ENCODE data around the gene RAB3A. TPM values are rescaled to one million over a fixed set of nuclear protein-coding genes. Genes with fewer than 3 reads are reported as not detected.

RAB3A gene
- total RNA-seq, 1 donor from 2014 or later, result 3.1 TPM

DNA sequence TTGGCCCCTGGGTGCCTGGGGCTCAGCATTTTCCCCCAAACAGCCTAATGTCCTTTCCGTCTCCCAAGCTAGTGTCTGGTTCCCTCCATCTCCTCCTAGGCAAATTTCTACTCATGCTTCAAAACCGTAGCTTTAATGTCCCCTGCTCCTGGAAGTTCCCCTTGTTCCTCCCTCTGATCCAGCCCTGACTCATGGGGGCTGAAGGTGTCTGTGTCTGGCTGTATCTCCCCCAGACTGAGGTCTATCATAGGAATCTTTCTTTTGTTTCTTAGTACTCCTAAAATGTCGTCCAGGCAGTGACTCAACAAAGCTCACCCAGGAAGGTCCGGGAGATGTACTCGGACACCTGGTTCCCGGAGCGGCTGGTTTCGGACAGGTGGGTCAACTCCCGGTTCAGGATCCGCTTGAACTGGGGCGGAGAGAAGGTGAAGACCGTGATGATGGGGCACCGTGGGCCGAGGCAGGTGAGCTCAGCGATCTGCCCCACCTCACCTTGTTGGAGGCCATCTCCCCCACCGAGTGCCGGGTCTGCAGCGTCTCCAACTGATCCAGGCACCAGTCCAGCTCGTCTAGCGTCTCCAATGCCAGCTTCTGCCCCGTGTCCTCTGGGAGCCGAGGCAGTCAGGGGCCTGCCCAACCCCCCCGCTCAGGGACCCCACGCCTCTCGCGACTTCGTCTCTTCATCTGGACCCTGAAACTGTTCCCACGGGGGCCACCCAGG lies 16.2 kb upstream of the RAB3A start:
- no peak for DNase-seq (ENCODE audit: low spot score)
- Mint-ChIP-seq H3K4me1 (ENCODE audit: unreplicated experiment) (peaks cover 5% of the 10 kb centered on the region), H3K9me3 (ENCODE audit: unreplicated experiment) (no peaks in the 10 kb centered on the region), H3K27ac (ENCODE audit: unreplicated experiment) (no peak overlapping the region), H3K36me3 (ENCODE audit: low read depth, unreplicated experiment) (no peaks in the 10 kb centered on the region), H3K4me3 (ENCODE audit: unreplicated experiment) (peak overlapping the region; percentile 10), H3K27me3 (ENCODE audit: unreplicated experiment) (peaks cover 12% of the 10 kb centered on the region)
- TF ChIP-seq, protein P1, sequence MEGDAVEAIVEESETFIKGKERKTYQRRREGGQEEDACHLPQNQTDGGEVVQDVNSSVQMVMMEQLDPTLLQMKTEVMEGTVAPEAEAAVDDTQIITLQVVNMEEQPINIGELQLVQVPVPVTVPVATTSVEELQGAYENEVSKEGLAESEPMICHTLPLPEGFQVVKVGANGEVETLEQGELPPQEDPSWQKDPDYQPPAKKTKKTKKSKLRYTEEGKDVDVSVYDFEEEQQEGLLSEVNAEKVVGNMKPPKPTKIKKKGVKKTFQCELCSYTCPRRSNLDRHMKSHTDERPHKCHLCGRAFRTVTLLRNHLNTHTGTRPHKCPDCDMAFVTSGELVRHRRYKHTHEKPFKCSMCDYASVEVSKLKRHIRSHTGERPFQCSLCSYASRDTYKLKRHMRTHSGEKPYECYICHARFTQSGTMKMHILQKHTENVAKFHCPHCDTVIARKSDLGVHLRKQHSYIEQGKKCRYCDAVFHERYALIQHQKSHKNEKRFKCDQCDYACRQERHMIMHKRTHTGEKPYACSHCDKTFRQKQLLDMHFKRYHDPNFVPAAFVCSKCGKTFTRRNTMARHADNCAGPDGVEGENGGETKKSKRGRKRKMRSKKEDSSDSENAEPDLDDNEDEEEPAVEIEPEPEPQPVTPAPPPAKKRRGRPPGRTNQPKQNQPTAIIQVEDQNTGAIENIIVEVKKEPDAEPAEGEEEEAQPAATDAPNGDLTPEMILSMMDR (IDR thresholded peaks at IDR 0.05; ENCODE audit: unreplicated experiment), result no peak

- no peak for DNase-seq (ENCODE audit: low spot score)
- H3K4me1 Mint-ChIP-seq (ENCODE audit: unreplicated experiment), result no peaks in the 10 kb centered on the region
- H3K36me3 Mint-ChIP-seq (ENCODE audit: low read depth, unreplicated experiment), result no peaks in the 10 kb centered on the region
- H3K9me3 Mint-ChIP-seq (ENCODE audit: unreplicated experiment), result no peaks in the 10 kb centered on the region
- no peak overlapping the region for H3K4me3 Mint-ChIP-seq (ENCODE audit: unreplicated experiment)
- peaks cover 12% of the 10 kb centered on the region for H3K27me3 Mint-ChIP-seq (ENCODE audit: unreplicated experiment)
- H3K27ac Mint-ChIP-seq (ENCODE audit: unreplicated experiment), result no peak overlapping the region
- TF ChIP-seq, protein P1 (IDR thresholded peaks at IDR 0.05; ENCODE audit: unreplicated experiment), result no peak
These were observed 14.8 kb upstream of the RAB3A start for GRCh38 chr19:18218600-18218999.

DNA sequence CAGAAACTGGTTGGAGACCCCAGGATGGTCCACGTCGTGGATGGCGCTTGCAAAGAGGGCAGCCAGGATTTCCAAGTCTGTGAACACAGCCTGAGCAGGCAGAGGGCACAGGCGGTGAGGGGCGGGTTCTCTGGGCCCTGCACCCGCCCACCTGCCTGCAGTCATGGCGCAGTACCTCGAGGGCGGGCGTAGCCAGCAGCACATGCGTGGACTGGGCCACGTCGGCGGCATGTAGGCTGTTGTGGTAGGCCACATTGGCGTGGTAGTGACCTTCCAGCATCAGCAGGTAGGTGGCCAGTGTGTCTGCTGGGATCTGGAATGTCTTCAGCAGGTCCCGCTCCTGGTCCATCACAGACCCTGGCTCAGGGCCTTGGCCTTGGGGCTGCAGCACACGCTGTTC lies 14.3 kb upstream of the RAB3A start:
- Mint-ChIP-seq H3K27me3 (ENCODE audit: unreplicated experiment) (peaks cover 10% of the 10 kb centered on the region), H3K36me3 (ENCODE audit: low read depth, unreplicated experiment) (no peaks in the 10 kb centered on the region), H3K27ac (ENCODE audit: unreplicated experiment) (no peak overlapping the region), H3K4me1 (ENCODE audit: unreplicated experiment) (no peaks in the 10 kb centered on the region), H3K9me3 (ENCODE audit: unreplicated experiment) (no peaks in the 10 kb centered on the region), H3K4me3 (ENCODE audit: unreplicated experiment) (no peak overlapping the region)
- no peak for DNase-seq (ENCODE audit: low spot score)
- TF ChIP-seq, protein P1 (IDR thresholded peaks at IDR 0.05; ENCODE audit: unreplicated experiment), result no peak

DNA sequence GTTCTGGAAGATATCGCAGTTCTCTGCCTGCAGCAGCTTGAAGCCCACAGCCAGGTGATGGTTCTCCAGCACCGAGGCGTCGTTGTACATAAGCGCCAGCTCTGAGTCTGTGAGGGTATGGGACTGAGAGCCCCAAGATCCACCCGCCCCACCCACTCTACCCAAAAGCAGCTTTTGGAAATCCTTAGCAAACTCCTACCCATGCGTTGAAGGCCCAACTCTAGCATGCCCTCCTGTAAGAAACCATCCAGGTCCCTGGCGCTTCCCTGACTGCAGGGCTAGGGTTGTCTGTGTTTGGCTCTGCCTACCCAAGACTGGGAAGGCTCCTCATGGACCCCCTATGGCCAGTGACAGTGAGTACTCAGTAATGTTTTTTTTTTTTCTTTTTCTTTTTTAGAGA lies 12.9 kb upstream of the RAB3A start:
- no peaks in the 10 kb centered on the region for H3K36me3 Mint-ChIP-seq (ENCODE audit: low read depth, unreplicated experiment)
- H3K9me3 Mint-ChIP-seq (ENCODE audit: unreplicated experiment), result no peaks in the 10 kb centered on the region
- H3K27me3 Mint-ChIP-seq (ENCODE audit: unreplicated experiment), result peaks cover 11% of the 10 kb centered on the region
- no peak overlapping the region for H3K27ac Mint-ChIP-seq (ENCODE audit: unreplicated experiment)
- no peak overlapping the region for H3K4me3 Mint-ChIP-seq (ENCODE audit: unreplicated experiment)
- TF ChIP-seq, protein P1 (IDR thresholded peaks at IDR 0.05; ENCODE audit: unreplicated experiment), result no peak
- H3K4me1 Mint-ChIP-seq (ENCODE audit: unreplicated experiment), result no peaks in the 10 kb centered on the region
- no peak for DNase-seq (ENCODE audit: low spot score)

DNA sequence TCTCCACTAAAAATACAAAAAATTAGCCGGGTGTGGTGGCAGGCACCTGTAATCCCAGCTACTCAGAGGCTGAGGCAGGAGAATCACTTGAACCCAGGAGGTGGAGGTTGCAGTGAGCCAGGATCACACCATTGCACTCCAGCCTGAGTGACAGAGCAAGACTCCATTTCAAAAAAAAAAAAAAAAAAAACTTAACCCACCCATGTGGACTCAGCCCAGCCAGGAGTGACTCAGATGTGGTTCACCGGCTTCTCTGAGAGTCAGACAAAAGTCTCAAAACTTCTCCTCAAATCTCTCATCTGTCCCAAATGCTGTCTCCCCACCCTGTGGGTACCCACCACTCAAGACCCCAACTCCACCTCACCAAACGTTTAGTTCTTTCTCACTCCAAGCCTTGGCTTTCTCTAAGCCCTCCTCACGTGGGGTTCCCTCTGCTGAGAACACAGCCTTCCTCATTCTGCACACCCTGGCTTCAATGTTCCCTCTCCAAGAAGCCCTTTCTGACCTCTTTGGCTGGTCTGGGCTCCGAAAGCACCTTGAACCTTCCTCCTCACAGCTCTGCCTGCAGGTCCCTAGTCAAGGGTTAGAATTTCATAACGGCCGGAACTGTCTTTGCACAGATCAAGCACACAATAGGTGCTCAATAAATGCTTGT lies 11.1 kb upstream of the RAB3A start:
- Mint-ChIP-seq H3K4me1 (ENCODE audit: unreplicated experiment) (no peaks in the 10 kb centered on the region), H3K9me3 (ENCODE audit: unreplicated experiment) (no peaks in the 10 kb centered on the region), H3K27me3 (ENCODE audit: unreplicated experiment) (peaks cover 12% of the 10 kb centered on the region), H3K36me3 (ENCODE audit: low read depth, unreplicated experiment) (no peaks in the 10 kb centered on the region), H3K27ac (ENCODE audit: unreplicated experiment) (no peak overlapping the region), H3K4me3 (ENCODE audit: unreplicated experiment) (no peak overlapping the region)
- no peak for DNase-seq (ENCODE audit: low spot score)
- TF ChIP-seq, protein P1 (IDR thresholded peaks at IDR 0.05; ENCODE audit: unreplicated experiment), result no peak
